PC-9 (cell line): ENCODE measurements around the gene C12orf57. TPM values are rescaled to one million over a fixed set of nuclear protein-coding genes. Genes with fewer than 3 reads are reported as not detected.

Experiments used
- BruUV-seq: library from RNA; stranded (reverse); fragments of 400-500 nt; replicated peaks from 2 replicates; lab custom pipeline; 2021; lab: Mats Ljungman, UMichigan
- CTCF ChIA-PET: fragments of 300-600 bp; sonication (Branson Sonifier 250); formaldehyde crosslinking; loops from one replicate; lab custom pipeline; 2022; ENCODE audit warnings: antibody characterized with exemption; lab: Charles Lee
- POLR2A ChIA-PET: fragments of 300-600 bp; sonication (Branson Sonifier 250); formaldehyde crosslinking; loops from one replicate; lab custom pipeline; 2022; ENCODE audit warnings: antibody characterized with exemption; ENCODE audit not compliant: unreplicated experiment; lab: Charles Lee
- DNase-seq, 2 experiments: peaks; one replicate each; pipeline versions ENCODE4 v3.0.0 to v3.0.0-alpha.2; 2015 to 2022; ENCODE audit warnings: mixed read lengths in 1 of 2
- H2AFZ ChIP-seq: fragments of 200-600 bp; sonication (generic); 2 replicates; pipeline ENCODE4 v1.8.1; 2017; ENCODE audit warnings: antibody characterized with exemption
- H3F3A ChIP-seq: fragments of 200-600 bp; sonication (generic); 2 replicates; pipeline ENCODE4 v1.8.1; 2017; ENCODE audit warnings: antibody characterized with exemption, mild to moderate bottlenecking, low read depth; ENCODE audit not compliant: insufficient read depth
- H3K27ac ChIP-seq: fragments of 200-600 bp; sonication (generic); 2 replicates; pipeline ENCODE4 v1.6.1; 2016; ENCODE audit warnings: mixed run types
- H3K27me3 ChIP-seq: fragments of 200-600 bp; sonication (generic); 2 replicates; pipeline ENCODE4 v1.6.1; 2016; ENCODE audit warnings: low read depth, mixed run types; ENCODE audit not compliant: insufficient read depth
- H3K36me3 ChIP-seq: fragments of 200-600 bp; sonication (generic); 2 replicates; pipeline ENCODE4 v1.6.1; 2016; ENCODE audit warnings: low read depth, mixed run types
- H3K4me1 ChIP-seq: fragments of 200-600 bp; sonication (generic); replicated peaks from 2 replicates; pipeline ENCODE4 v1.6.1; 2016; ENCODE audit warnings: mixed run types; ENCODE audit not compliant: insufficient read depth
- H3K4me2 ChIP-seq: fragments of 200-600 bp; sonication (generic); 2 replicates; pipeline ENCODE4 v1.6.1; 2017; ENCODE audit warnings: mixed run types
- H3K4me3 ChIP-seq: fragments of 200-600 bp; sonication (generic); 2 replicates; pipeline ENCODE4 v1.6.1; 2016; ENCODE audit warnings: mixed run types
- H3K79me2 ChIP-seq: fragments of 200-600 bp; sonication (generic); 2 replicates; pipeline ENCODE4 v1.6.1; 2017; ENCODE audit warnings: low read depth, mixed run types
- H3K9me2 ChIP-seq: fragments of 200-600 bp; sonication (generic); 2 replicates; pipeline ENCODE4 v1.8.1; 2017; ENCODE audit warnings: mild to moderate bottlenecking; ENCODE audit not compliant: insufficient read depth
- H3K9me3 ChIP-seq: fragments of 200-600 bp; sonication (generic); 2 replicates; pipeline ENCODE4 v1.8.1; 2016; ENCODE audit warnings: low read depth; ENCODE audit not compliant: insufficient read depth
- H4K20me1 ChIP-seq: fragments of 200-600 bp; sonication (generic); 2 replicates; pipeline ENCODE4 v1.8.1; 2017; ENCODE audit not compliant: insufficient read depth
- EZH2 ChIP-seq: fragments of 200-600 bp; sonication (generic); IDR thresholded peaks from 2 replicates; pipeline ENCODE4 v1.8.0; 2017; ENCODE audit warnings: antibody characterized with exemption, low read depth
- intact Hi-C: fragments of 100-400 bp; cut with micrococcal nuclease; formaldehyde crosslinking; loops from one replicate; pipeline ENCODE4 v1.10.0; 2022; ENCODE audit not compliant: unreplicated experiment
- total RNA-seq: library from RNA; stranded (reverse); gene quantifications from 2 replicates; pipeline ENCODE4 v1.2.3, GENCODE V29; 2021
- TF ChIP-seq, protein P1 (sequence below): fragments of 200-600 bp; sonication (generic); conservative IDR thresholded peaks from 2 replicates; pipeline ENCODE4 v1.6.1; 2017; ENCODE audit warnings: mixed run types, antibody characterized with exemption, mild to moderate bottlenecking, moderate library complexity

C12orf57 gene
- total RNA-seq, 1 experiment from 2014 or later: 198 TPM

DNA sequence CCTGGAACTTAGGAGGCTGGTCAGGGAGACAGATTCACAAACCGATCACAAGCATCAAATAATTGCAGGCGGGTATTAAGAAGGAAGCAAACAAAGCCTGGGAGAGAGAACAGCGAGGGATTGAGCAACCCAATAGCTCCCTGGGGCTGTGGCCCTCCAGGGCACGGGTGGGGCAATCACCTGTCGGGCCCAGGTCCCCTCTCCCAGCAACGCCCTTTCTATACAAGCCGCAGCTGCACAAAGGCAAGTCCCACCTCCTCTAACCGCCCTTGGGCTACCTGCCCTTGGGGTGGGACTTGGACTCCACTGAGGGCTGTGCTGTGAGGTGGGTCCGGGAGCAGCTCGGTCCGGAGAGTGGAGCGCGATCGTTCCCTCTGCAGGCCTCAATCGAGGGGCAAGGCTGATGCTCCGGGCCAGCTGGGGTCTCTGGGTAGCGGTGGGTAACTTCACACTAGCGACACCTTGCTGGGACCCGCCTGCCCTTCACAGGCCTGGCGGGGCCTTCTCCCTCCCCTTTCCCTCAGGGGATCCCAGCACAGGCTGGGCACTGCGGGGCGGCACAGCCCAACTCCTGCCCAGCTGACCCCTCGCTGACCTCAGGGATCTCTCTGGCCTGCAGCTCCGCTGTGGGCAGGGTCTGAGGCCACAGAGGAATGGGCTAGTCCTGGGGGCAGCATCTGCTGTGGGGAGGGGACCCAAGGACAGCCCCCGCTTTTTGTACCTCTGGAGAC, 18.6 kb downstream of the C12orf57 start:
- H3F3A ChIP-seq: peaks cover 66% of the 10 kb centered on the region

DNA sequence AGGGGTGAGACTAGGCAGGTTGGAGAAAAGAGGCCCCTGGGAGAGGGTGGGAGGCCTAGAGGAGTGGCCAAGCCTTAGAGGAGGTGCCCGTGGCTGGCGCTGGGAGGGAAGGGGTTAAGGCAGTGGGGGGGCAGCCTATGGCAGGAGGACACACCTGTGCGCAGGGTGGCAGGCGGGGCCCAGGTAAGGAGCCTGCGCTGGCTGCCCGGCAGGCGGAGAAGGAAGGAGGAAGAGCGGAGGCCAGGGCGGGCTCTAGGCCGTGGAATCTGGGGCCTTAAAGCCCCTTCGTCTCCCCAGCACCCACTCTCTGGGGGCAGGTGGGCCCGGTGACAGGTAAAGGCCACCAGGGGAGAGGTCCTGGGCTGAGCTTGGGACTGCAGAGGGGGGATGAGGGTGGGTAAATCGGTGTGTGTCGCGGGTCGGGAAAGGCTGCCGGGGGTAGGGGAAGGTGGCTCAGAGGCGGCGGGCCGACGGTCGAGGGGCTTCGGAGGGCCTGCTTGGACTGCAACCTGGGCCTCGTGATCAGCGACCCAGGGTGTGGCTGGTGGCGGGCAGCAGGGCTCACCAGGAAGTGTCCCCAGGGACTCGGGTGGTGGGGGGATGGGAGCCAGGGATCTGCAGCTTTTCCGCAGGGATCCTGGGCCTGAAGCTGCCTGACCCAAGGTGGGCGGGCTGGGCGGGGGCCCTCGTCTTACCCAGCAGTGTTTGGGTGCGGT, 19.4 kb downstream of the C12orf57 start:
- H3K9me2 ChIP-seq: no peaks in the 10 kb centered on the region
- H3K27me3 ChIP-seq: no peaks in the 10 kb centered on the region
- POLR2A ChIA-PET: interaction anchor here (0.5 to 3.0 kb wide), 7 partner anchors 17 to 592 kb away, joined by 4 to 54 read pairs (median 7); partner anchors contain the start of genes C12orf57 and RNU7-1
- TF ChIP-seq, protein P1, sequence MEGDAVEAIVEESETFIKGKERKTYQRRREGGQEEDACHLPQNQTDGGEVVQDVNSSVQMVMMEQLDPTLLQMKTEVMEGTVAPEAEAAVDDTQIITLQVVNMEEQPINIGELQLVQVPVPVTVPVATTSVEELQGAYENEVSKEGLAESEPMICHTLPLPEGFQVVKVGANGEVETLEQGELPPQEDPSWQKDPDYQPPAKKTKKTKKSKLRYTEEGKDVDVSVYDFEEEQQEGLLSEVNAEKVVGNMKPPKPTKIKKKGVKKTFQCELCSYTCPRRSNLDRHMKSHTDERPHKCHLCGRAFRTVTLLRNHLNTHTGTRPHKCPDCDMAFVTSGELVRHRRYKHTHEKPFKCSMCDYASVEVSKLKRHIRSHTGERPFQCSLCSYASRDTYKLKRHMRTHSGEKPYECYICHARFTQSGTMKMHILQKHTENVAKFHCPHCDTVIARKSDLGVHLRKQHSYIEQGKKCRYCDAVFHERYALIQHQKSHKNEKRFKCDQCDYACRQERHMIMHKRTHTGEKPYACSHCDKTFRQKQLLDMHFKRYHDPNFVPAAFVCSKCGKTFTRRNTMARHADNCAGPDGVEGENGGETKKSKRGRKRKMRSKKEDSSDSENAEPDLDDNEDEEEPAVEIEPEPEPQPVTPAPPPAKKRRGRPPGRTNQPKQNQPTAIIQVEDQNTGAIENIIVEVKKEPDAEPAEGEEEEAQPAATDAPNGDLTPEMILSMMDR: peak; percentile 15; the same call in 1 of the 2 replicates
- no peak for TF ChIP-seq EZH2
- H2AFZ ChIP-seq: peak overlapping the region; percentile 74
- peaks cover 22% of the 10 kb centered on the region for H4K20me1 ChIP-seq
- H3K79me2 ChIP-seq: peaks cover 52% of the 10 kb centered on the region
- CTCF ChIA-PET: interaction anchor here (0.6 to 3.2 kb wide), 8 partner anchors 18 to 145 kb away, joined by 3 to 47 read pairs (median 8); partner anchors contain the start of genes C12orf57, RNU7-1 and SPSB2
- BruUV-seq: no TSS peak
- intact Hi-C loops: loop anchor here (1.0 to 10.0 kb wide), 4 partner anchors 111 to 348 kb away; partner anchors contain the start of genes CDCA3, USP5 and ZNF384
- peak overlapping the region; percentile 97 for H3K4me2 ChIP-seq
- peaks cover 45% of the 10 kb centered on the region for H3K4me1 ChIP-seq
- H3K4me3 ChIP-seq: peak overlapping the region; percentile 98
- H3F3A ChIP-seq: peaks cover 73% of the 10 kb centered on the region
- no peaks in the 10 kb centered on the region for H3K9me3 ChIP-seq
- peak; percentile 89 to 99 for DNase-seq
- peak overlapping the region; percentile 93 for H3K27ac ChIP-seq
- peaks cover 29% of the 10 kb centered on the region for H3K36me3 ChIP-seq

More for the DNA sequence above, 18.6 kb downstream of the C12orf57 start:
- H4K20me1 ChIP-seq: peaks cover 22% of the 10 kb centered on the region
- no peak for TF ChIP-seq EZH2
- H3K4me3 ChIP-seq: peak overlapping the region; percentile 98
- H3K36me3 ChIP-seq: peaks cover 24% of the 10 kb centered on the region; the same call in 1 of the 2 replicates
- ChIA-PET CTCF (interaction anchor here (0.5 to 3.2 kb wide), 6 partner anchors 17 to 146 kb away, joined by 3 to 47 read pairs (median 8); partner anchors contain the start of genes C12orf57, RNU7-1 and SPSB2), POLR2A (interaction anchor here (0.5 to 3.0 kb wide), 11 partner anchors 18 to 1281 kb away, joined by 3 to 54 read pairs (median 5); partner anchors contain the start of genes C12orf57, RNU7-1 and SPSB2)
- intact Hi-C loops: loop anchor here (1.0 to 10.0 kb wide), 5 partner anchors 16 to 348 kb away; partner anchors contain the start of genes CDCA3, USP5 and ZNF384
- H3K27me3 ChIP-seq: no peaks in the 10 kb centered on the region
- peak overlapping the region; percentile 97 for H3K4me2 ChIP-seq
- peaks cover 45% of the 10 kb centered on the region for H3K79me2 ChIP-seq
- H3K9me2 ChIP-seq: no peaks in the 10 kb centered on the region
- H3K27ac ChIP-seq: peak overlapping the region; percentile 93
- peaks cover 45% of the 10 kb centered on the region for H3K4me1 ChIP-seq
- peak overlapping the region; percentile 74 for H2AFZ ChIP-seq
- H3K9me3 ChIP-seq: no peaks in the 10 kb centered on the region
- DNase-seq: peak; percentile 92 to 94
- BruUV-seq: no TSS peak

DNA sequence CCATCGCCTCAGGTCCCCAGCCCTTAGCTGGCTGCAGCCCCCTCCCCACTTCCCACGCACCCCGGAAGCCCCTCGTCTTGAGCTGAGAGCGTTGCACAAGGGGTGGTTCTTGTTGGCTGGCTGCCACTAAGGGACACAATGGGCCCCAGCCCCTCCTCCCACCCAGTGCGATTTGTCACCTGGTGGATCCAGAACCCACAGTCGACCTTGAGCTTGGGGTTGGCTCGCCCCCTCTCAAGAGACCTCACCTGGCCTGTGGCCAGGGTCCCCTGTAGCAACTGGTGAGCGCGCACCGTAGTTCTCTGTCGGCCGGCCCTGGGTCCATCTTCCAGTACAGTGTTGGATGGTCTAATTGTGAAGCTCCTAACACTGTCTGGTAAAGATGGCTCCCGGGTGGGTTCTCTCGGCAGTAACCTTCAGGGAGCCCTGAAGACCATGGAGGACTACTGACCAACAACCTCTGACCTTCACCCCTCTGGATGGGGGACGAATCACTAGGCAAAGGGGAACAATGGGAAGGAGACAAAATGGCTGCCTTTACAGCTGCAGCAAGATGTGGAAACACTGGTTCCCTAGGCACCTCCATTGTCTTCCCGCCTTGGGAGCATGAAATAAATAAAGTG, 20.1 kb downstream of the C12orf57 start:
- ChIA-PET POLR2A (interaction anchor here (0.5 to 2.0 kb wide), 3 partner anchors 18 to 622 kb away, joined by 3 to 21 read pairs (median 7); partner anchors contain the start of genes C12orf57, RNU7-1 and TNFRSF1A), CTCF (interaction anchor here (0.5 to 2.4 kb wide), 6 partner anchors 19 to 222 kb away, joined by 3 to 37 read pairs (median 8); partner anchors contain the start of genes C12orf57 and RNU7-1)
- Histone ChIP-seq H3K9me3 (no peaks in the 10 kb centered on the region), H4K20me1 (peaks cover 26% of the 10 kb centered on the region), H3K27me3 (no peaks in the 10 kb centered on the region), H3K27ac (peak overlapping the region; percentile 93), H3K4me2 (peak overlapping the region; percentile 97), H3K4me3 (peak overlapping the region; percentile 98), H2AFZ (no peak overlapping the region), H3K79me2 (peaks cover 59% of the 10 kb centered on the region), H3F3A (peaks cover 79% of the 10 kb centered on the region), H3K4me1 (peaks cover 52% of the 10 kb centered on the region), H3K9me2 (no peaks in the 10 kb centered on the region), H3K36me3 (peaks cover 35% of the 10 kb centered on the region)
- intact Hi-C loops: loop anchor here (1.0 to 10.0 kb wide), 4 partner anchors 112 to 349 kb away; partner anchors contain the start of genes CDCA3, USP5 and ZNF384
- DNase-seq: no peak
- BruUV-seq: no TSS peak
- TF ChIP-seq EZH2: no peak
- TF ChIP-seq, protein P1: no peak
